ENCODE results near the gene CACFD1. TPM values are rescaled to one million over a fixed set of nuclear protein-coding genes. Genes with fewer than 3 reads are reported as not detected.

Gene CACFD1
- total and polyA plus RNA-seq, 9 of the 15 experiments (the other 6 are each of a cell fraction or from before 2014, with no cell fraction given), result 0.11 to 1.4 (median 1.1) TPM; not detected in 2

GRCh38 chr9:133417541-133418461, 42.0 kb upstream of the CACFD1 start, which contains the start of gene REXO4 (continued):
- no peak for TF ChIP-seq SMARCA4 (IDR thresholded peaks at IDR 0.05)
- no peak for TF ChIP-seq ZNF354B (CRISPR knock-in tag; IDR thresholded peaks at IDR 0.05)
- TF ChIP-seq ZC3H4 (CRISPR knock-in tag; IDR thresholded peaks at IDR 0.05; ENCODE audit: borderline replicate concordance), result no peak
- no peak for TF ChIP-seq PATZ1 (CRISPR knock-in tag; IDR thresholded peaks at IDR 0.05; ENCODE audit: borderline replicate concordance)
- TF ChIP-seq SP1 (CRISPR knock-in tag; IDR thresholded peaks at IDR 0.05), result peak; percentile 76
- no peak for TF ChIP-seq HNRNPL (IDR thresholded peaks at IDR 0.05; ENCODE audit: low read depth, low read length)
- peak; percentile 5; the same call in 1 of the 2 replicates for TF ChIP-seq EP300 (IDR thresholded peaks at IDR 0.05; ENCODE audit: low read length)
- no peak for TF ChIP-seq SREBF1 (IDR thresholded peaks at IDR 0.05; ENCODE audit: borderline replicate concordance, low read depth, low read length)
- TF ChIP-seq HINFP (tag; conservative IDR thresholded peaks at IDR 0.05; ENCODE audit: low read depth), result no peak
- no peak for TF ChIP-seq HDGF (IDR thresholded peaks at IDR 0.05)
- TF ChIP-seq ZFPM2 (CRISPR knock-in tag; IDR thresholded peaks at IDR 0.05), result no peak
- peak; percentile 100 for TF ChIP-seq NCOA1 (IDR thresholded peaks at IDR 0.05; ENCODE audit: low read depth)
- peak; percentile 73; the same call in 1 of the 2 replicates for TF ChIP-seq CREB3 (tag; conservative IDR thresholded peaks at IDR 0.05; ENCODE audit: low read depth)
- no peak for TF ChIP-seq STAG1 (CRISPR knock-in tag; IDR thresholded peaks at IDR 0.05; ENCODE audit: borderline replicate concordance)
- 0 out of 2 replicates have a peak, but pooled peaks have one; percentile 31 for TF ChIP-seq KLF13 (tag; IDR thresholded peaks at IDR 0.05; ENCODE audit: borderline replicate concordance, low read depth)
- no peak; the same call in 1 of the 2 replicates for TF ChIP-seq THAP12 (CRISPR knock-in tag; IDR thresholded peaks at IDR 0.05)
- TF ChIP-seq U2AF2 (optimal IDR thresholded peaks at IDR 0.05; ENCODE audit: low read depth, low read length), result no peak
- peak; percentile 95 for TF ChIP-seq MTA3 (IDR thresholded peaks at IDR 0.05; ENCODE audit: borderline replicate concordance)
- peak; percentile 95 for TF ChIP-seq POLR2G (IDR thresholded peaks at IDR 0.05; ENCODE audit: low read depth, low read length)
- 0 out of 2 replicates have a peak, but pooled peaks have one; percentile 26 for TF ChIP-seq ZNF239 (CRISPR knock-in tag; IDR thresholded peaks at IDR 0.05)
